ENCODE measurements around the gene TAS2R9.
"Not testable (repeated sequence)": the region's sequence is repeated elsewhere in the genome, so short reads cannot be mapped to it uniquely, and the experiment has no call there.

TAS2R9 gene

DNA sequence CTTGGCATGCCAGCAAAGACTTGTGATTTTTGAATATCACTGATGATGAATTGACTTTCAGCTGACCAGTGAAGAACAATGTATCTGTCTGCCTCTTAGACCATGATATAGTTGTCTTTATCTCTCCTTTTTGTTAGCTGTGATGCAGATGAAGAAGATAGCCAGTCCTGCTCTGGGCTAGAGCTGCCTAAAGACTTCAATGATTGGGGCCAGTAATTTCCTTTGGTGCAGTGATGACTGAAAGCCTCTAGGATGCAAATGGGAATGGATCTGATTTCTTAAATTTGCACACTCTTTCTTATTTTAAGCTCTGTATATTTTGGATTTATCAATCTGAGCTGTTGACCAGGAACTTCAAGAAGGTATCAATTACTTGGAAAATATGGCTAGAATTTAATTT is at the start of gene TAS2R9:
Gene TAS2R9, minus strand, starts transcription at position 101 of the 400 bp plus-strand sequence. Its CDS starts 93 bp downstream, at position 8.
- no peak for DNase-seq (ENCODE audit: low spot score)

DNA sequence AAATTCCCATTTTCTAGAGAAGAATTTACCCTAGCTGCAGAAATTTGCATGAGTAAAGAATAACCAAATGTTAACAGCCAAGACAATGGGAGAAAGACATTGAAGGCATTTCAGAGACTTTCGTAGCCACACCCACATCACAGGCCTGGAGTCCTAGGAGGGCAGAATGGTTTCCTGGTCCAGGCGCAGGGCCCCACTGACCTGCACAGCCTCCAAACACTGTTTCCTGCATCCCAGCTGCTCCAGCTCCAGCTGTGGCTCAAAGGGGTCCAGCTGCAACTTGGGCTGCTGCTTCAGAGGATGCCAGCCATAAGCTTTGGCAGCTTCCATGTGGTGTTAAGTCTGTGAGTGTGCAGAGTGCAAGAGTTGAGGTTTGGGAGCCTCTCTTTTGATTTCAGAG is 45.8 kb upstream of the TAS2R9 start:
- no peak for DNase-seq (ENCODE audit: low spot score)

DNA sequence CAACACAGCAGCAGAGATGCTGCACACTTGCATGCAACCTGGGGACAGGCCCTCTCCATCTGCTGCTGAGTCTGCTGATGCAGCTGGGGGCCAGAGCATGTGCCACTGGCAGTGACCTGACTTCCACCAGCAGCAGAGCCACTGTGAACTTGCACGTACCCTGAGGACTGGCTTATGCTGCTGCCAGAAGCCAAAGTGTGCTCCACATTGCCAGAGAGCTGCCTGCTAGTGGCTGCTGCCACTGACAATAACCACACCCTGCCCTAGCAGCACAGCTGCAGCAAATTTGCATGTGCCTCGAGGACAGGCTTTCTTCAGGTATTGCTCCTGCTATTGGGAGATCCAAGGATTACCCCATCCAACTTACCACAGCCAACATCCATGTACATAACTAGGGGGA is 43.8 kb upstream of the TAS2R9 start:
- no peak for DNase-seq (ENCODE audit: low spot score)

GRCh38 chr12:10851243-10851858 is 41.4 kb upstream of the TAS2R9 start:
- DNase-seq (ENCODE audit: low spot score) = no peak

DNA sequence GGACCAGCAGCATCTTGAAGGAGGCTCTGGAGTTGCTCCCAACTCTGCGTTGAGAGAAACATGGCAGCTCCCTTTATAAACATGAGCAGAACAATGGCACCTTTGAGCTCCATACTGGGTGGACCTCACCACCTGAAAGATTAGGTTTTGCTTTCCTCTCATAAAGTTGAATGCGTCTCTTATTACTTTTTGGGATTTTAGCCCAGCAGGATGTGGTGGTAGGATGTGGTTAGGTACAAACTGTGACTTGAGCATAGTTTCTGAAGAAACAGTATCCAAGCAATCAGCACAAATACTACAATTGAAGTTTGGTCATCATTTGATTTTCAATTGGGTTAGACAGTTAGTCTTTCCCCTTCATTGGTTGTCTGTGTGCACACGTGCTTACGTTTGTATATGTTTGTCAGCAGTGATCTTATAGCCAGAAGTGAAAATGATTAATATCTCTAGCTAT is 39.5 kb upstream of the TAS2R9 start, which contains the start of gene PRR4:
Gene PRR4, minus strand, starts transcription at position 51 of the 454 bp plus-strand sequence. Its CDS starts 38 bp downstream, at position 13.
- DNase-seq (ENCODE audit: low spot score) = no peak

DNA sequence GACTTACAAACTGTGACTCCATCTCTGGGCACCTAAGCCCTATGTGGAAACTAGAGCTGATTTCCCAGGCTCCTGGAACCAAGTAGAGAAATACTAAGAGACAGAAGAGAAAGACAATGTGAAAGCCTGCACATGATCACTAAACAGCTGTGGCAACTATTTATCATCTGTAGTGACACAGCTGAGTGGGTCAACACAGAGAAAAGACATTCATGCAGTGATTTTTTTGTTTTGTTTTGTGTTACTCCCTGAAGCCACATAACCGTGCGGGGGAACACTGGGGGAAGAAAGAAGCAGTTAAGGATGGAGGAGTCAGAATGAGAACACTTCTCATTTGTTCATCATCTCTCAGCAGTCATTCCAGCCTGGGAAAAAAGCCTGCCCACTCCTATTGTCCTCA is 37.8 kb upstream of the TAS2R9 start:
- DNase-seq (ENCODE audit: low spot score) = no peak

DNA sequence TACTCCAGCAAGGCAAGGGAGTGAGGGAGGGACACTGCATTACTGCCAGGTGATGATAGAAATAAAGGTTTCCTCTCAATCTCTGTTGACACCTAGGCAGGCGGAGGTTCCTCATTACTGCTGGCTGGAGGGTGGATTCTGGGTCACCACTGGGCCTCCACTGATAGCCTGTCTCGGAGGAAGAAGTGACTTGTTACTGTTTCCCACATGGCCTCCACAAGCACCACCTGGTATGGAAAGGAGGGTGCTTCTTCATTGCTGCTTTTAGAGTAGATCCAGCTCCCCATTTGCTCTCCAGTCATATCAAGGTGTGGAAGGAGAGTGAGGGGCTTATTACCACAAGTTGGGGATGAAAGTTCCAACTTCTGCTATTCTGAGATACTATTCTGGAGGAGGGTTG is 32.9 kb upstream of the TAS2R9 start:
- no peak for DNase-seq (ENCODE audit: low spot score)

DNA sequence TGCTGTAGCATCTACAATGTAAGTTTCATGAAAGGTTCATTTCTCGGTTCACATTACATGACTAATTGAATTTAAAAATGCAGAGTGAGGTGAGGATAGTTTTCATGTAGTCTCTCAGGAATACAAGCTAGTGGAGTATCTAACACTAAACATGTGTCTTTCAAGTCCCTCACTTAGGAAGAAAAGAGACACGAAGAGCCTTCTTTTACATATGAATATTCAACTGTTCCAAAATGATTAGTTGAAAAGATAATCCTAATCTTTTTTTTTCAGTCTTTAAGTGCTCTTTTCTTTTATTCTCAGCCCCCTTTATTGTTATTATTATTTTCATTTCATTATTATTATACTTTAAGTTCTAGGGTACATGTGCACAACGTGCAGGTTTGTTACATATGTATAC is 28.5 kb upstream of the TAS2R9 start:
- DNase-seq (ENCODE audit: low spot score) = no peak

- no peak for DNase-seq (ENCODE audit: low spot score)
Measured at GRCh38 chr12:10829994-10830393, 20.0 kb upstream of the TAS2R9 start.

- DNase-seq (ENCODE audit: low spot score) = no peak
Measured at GRCh38 chr12:10826258-10826657, 16.3 kb upstream of the TAS2R9 start, which contains the start of gene TAS2R10. Gene TAS2R10, minus strand, starts transcription at chr12:10826358. Its CDS starts 89 bp downstream, at chr12:10826269.

GRCh38 chr12:10824957-10825356 is 15.0 kb upstream of the TAS2R9 start:
- no peak for DNase-seq (ENCODE audit: low spot score)

DNA sequence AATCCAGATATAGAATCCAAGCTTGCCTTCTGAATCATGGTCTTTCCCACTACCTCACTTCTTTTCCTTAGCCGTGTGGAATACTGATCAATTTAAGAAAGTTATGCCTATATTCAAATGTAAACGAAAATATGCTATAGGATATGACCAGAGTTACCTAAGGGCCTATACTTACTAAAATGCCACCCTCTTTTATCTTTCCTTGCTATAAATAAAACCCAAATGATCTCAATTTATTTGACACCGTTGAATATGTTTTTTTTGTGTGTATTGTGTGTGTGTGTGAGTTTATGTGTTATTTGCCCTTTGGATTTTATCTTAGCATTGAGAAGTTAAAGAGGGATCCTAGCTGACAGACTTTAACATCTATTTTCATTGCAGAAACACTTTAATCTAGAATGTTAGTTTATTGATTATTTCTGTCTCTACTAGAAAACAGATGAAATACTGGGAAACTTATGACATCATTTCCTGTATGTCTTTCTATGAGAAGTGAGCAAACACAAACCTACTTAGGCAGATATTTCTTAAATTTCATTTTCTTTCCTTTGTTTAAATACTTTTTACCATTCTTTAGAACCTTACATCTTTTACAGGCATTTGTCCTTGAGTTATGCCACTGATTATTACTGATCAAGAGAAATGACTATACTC is 2.0 kb upstream of the TAS2R9 start:
- DNase-seq (ENCODE audit: low spot score) = no peak

DNA sequence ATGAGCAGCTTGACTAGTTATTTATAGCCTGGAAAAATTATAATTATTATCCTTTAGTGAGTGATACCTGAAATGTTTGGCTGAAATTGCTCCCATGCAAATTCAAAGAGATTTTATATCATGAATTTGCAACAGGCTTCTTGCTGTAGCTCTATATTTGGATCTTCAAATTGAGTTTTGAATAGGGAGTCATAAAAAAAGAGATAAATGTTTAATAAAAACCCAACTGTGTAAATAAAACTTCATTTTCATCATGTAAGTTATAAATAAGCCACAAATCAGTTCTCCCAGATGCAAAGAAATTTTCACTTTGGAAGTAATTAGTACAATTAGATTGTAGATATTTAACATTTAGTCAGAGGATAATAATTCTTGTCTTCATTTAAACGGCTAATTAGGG is 2.8 kb downstream of the TAS2R9 start, which contains the start of gene TAS2R8:
Gene TAS2R8, minus strand, starts transcription at position 101 of the 400 bp plus-strand sequence. CDS start 306 bp downstream, outside the sequence.
- DNase-seq (ENCODE audit: low spot score) = no peak

DNA sequence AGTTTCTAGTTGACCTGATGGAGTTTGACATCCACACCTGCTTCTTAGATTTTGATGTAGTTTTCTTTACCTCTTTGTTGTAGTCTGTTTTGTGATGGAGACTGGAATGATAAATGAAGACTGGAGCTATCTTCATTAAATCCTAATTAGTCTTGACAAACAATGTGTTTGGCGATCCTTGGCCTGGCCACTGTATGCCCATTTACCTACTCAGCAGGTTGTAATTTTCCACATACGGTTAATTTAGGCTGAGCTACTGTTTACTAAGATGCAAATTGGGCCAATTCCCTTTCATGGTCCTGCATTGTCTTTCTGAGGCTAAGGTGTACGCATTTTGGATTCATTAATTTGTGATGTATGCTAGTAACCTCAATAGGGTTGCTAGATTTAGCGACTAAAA is 7.4 kb downstream of the TAS2R9 start, which contains the start of gene TAS2R7:
Gene TAS2R7, minus strand, starts transcription at position 41 of the 400 bp plus-strand sequence. CDS start 57 bp downstream, outside the sequence.
- no peak for DNase-seq (ENCODE audit: low spot score)

GRCh38 chr12:10801741-10802140 is 8.2 kb downstream of the TAS2R9 start:
- no peak for DNase-seq (ENCODE audit: low spot score)

GRCh38 chr12:10794222-10794621 is 15.7 kb downstream of the TAS2R9 start:
- no peak for DNase-seq (ENCODE audit: low spot score)

- DNase-seq (ENCODE audit: low spot score) = not testable (repeated sequence)
Measured at GRCh38 chr12:10791769-10792168, 18.2 kb downstream of the TAS2R9 start.

DNA sequence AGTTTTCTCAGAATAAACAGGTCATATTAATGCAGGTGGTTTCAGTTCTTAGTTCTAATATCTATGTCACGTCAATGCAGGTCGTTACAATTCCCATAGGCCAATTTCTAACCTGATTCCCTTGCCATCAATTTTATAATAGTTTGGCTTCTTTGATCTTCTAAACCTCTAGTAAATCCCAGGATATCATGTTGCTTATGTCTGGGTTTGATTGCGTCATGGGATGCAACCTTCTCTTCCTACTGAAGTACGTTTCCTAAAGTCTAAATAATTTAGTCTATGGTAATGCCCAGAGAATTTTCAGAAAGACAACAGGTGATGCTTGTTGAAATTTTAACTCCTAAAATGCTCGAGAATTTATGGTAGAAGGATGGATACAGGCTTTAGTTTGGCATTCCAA is 26.7 kb downstream of the TAS2R9 start:
- no peak for DNase-seq (ENCODE audit: low spot score)

DNA sequence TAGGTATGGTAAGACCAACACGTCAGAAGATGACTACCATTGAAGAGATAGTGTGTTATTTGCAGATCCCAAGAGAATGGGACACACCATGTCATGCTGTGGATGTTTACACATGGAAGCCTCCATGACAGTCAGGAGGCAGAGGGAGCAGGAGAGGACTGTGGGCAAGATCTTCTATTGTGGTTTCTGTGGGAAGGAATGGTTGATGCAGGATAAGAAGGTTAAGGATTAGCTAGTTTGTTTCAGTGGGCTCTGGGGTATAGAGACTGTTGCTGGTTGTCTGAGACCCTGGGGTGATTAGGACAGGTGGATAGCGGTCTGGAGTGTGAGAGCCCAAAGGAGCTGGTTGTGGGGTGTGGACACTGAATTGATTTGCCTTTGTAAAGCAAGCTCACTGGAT is 30.9 kb downstream of the TAS2R9 start:
- no peak for DNase-seq (ENCODE audit: low spot score)

- DNase-seq (ENCODE audit: low spot score) = no peak
Measured at GRCh38 chr12:10771132-10771733, 38.7 kb downstream of the TAS2R9 start.

DNA sequence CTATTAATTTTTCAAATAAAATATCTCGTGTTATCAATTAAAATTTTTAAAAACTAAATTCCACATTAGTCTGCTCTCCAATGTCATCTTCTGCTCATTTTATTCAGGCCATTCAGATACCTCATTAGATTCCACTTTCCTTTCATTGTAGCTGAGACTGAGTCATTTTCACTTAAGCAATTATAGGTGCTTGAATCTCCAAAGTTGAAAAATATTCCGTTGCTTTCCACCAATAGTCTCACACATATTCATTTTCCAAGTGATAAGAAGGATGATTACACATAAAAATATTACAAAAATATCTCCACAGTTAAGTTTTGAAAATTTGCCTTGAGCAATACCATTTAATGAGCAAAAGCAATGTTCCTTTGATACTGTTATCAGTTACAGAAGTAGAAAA is 50.3 kb downstream of the TAS2R9 start:
- DNase-seq (ENCODE audit: low spot score) = no peak

All from HuH-7.5 (cell line).